Measurements from ENCODE around the gene ACSM6. TPM values are rescaled to one million over a fixed set of nuclear protein-coding genes. Genes with fewer than 3 reads are reported as not detected.

The ACSM6 gene
- total RNA-seq, 2 experiments from 2014 or later = not detected

DNA sequence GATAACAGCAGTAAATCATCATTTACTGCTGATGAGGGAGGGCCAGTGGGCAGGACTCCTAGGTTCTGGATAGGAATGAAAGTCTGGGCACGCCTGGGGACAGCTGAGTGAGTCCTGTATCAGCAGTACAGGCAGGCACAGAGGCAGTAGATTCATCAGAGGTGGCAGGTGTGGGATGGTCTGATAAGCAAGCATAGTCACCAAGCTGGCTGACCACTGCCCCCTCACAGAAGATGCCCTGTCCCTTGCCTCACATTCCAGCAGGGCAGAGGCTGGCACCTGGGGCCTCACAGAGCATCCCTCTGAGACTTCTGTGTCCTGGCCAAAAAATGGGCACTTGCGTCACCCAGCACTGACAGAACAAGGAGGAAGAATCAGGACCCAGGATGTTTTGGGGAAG is 23.2 kb upstream of the ACSM6 start:
- TF ChIP-seq EZH2phosphoT487 (IDR thresholded peaks at IDR 0.05; ENCODE audit: borderline replicate concordance, low read depth, low read length) = no peak
- TF ChIP-seq, protein P1, sequence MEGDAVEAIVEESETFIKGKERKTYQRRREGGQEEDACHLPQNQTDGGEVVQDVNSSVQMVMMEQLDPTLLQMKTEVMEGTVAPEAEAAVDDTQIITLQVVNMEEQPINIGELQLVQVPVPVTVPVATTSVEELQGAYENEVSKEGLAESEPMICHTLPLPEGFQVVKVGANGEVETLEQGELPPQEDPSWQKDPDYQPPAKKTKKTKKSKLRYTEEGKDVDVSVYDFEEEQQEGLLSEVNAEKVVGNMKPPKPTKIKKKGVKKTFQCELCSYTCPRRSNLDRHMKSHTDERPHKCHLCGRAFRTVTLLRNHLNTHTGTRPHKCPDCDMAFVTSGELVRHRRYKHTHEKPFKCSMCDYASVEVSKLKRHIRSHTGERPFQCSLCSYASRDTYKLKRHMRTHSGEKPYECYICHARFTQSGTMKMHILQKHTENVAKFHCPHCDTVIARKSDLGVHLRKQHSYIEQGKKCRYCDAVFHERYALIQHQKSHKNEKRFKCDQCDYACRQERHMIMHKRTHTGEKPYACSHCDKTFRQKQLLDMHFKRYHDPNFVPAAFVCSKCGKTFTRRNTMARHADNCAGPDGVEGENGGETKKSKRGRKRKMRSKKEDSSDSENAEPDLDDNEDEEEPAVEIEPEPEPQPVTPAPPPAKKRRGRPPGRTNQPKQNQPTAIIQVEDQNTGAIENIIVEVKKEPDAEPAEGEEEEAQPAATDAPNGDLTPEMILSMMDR (conservative IDR thresholded peaks at IDR 0.05; ENCODE audit: low read length) = no peak
- no peaks in the 10 kb centered on the region for H3K9me3 ChIP-seq (ENCODE audit: low read length)
- H3K9me2 ChIP-seq (ENCODE audit: insufficient read depth, low read length) = no peaks in the 10 kb centered on the region
- no peak overlapping the region for H3K4me3 ChIP-seq (ENCODE audit: low read depth, low read length, poor library complexity, severe bottlenecking)
- no peaks in the 10 kb centered on the region for H3K4me1 ChIP-seq (ENCODE audit: insufficient read depth, low read length, poor library complexity, severe bottlenecking)
- H2AFZ ChIP-seq (ENCODE audit: low read length) = no peak overlapping the region
- intact Hi-C loops (cut with micrococcal nuclease; ENCODE audit: unreplicated experiment) = no loop called here
- POLR2A ChIA-PET = no interaction called here
- no peaks in the 10 kb centered on the region for H4K20me1 ChIP-seq (ENCODE audit: insufficient read depth, low read length)
- no peak overlapping the region for H3K27ac ChIP-seq (ENCODE audit: low read depth, low read length, poor library complexity, severe bottlenecking)
- CTCF ChIA-PET (ENCODE audit: unreplicated experiment) = no interaction called here
- no peaks in the 10 kb centered on the region for H3K79me2 ChIP-seq (ENCODE audit: insufficient read depth, low read depth, low read length)
- H3K4me2 ChIP-seq (ENCODE audit: low read length) = no peak overlapping the region
- H3K36me3 ChIP-seq (ENCODE audit: insufficient read depth, low read length) = no peaks in the 10 kb centered on the region
- DNase-seq (ENCODE audit: low spot score) = no peak
- BruUV-seq (replicated peaks) = no TSS peak

DNA sequence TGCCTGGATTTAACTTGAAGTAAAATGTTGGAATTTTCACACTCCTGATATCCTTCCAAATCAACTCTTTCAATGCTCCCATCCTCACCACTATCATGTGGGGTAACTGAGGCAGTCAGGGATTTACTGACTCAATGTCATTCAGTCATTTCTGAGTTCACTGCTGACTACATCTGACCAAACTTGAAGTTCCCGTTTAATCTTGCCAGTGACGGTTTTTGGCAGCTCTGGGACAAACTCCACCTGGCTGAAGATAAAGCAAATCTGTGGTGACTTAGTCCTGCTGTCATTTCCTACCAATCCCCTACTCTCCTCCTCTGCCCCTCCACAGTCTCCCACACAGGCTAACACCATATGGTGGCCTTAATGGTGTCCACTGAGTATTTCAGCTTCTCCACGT is 22.7 kb upstream of the ACSM6 start:
- DNase-seq (ENCODE audit: low spot score) = no peak
- no TSS peak for BruUV-seq (replicated peaks)
- H3K4me1 ChIP-seq (ENCODE audit: insufficient read depth, low read length, poor library complexity, severe bottlenecking) = no peaks in the 10 kb centered on the region
- no peaks in the 10 kb centered on the region for H3K9me3 ChIP-seq (ENCODE audit: low read length)
- no peak overlapping the region for H3K4me3 ChIP-seq (ENCODE audit: low read depth, low read length, poor library complexity, severe bottlenecking)
- no peak overlapping the region for H3K4me2 ChIP-seq (ENCODE audit: low read length)
- H4K20me1 ChIP-seq (ENCODE audit: insufficient read depth, low read length) = no peaks in the 10 kb centered on the region
- ChIA-PET CTCF (ENCODE audit: unreplicated experiment) (no interaction called here), POLR2A (no interaction called here)
- no peaks in the 10 kb centered on the region for H3K36me3 ChIP-seq (ENCODE audit: insufficient read depth, low read length)
- intact Hi-C loops (cut with micrococcal nuclease; ENCODE audit: unreplicated experiment) = no loop called here
- H2AFZ ChIP-seq (ENCODE audit: low read length) = no peak overlapping the region
- H3K79me2 ChIP-seq (ENCODE audit: insufficient read depth, low read depth, low read length) = no peaks in the 10 kb centered on the region
- no peak overlapping the region for H3K27ac ChIP-seq (ENCODE audit: low read depth, low read length, poor library complexity, severe bottlenecking)
- no peaks in the 10 kb centered on the region for H3K9me2 ChIP-seq (ENCODE audit: insufficient read depth, low read length)
- TF ChIP-seq, protein P1 (conservative IDR thresholded peaks at IDR 0.05; ENCODE audit: low read length) = no peak
- TF ChIP-seq EZH2phosphoT487 (IDR thresholded peaks at IDR 0.05; ENCODE audit: borderline replicate concordance, low read depth, low read length) = no peak

DNA sequence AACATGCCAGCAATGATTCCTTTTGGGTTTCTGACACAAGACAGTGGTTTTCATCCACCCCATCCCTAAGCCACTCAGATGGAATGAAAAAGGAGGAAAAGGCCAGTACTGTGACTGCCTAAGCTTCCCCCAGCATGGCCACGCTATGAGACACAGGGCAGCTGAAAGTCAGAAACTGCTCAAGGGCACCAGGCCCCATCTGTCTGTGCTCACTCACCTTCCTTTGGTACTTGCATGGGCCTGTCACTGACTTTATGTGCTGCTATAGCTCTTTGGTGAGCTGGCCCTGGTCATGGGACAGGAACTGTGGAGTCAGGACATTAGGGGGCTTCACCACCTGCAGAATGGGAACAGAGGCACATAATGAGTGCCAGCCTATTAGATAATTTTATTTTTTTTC is 21.2 kb upstream of the ACSM6 start:
- H3K4me3 ChIP-seq (ENCODE audit: low read depth, low read length, poor library complexity, severe bottlenecking) = no peak overlapping the region
- CTCF ChIA-PET (ENCODE audit: unreplicated experiment) = no interaction called here
- intact Hi-C loops (cut with micrococcal nuclease; ENCODE audit: unreplicated experiment) = no loop called here

More for the DNA sequence above, 21.2 kb upstream of the ACSM6 start:
- no peak overlapping the region for H2AFZ ChIP-seq (ENCODE audit: low read length)
- no peak for DNase-seq (ENCODE audit: low spot score)
- no peaks in the 10 kb centered on the region for H3K79me2 ChIP-seq (ENCODE audit: insufficient read depth, low read depth, low read length)
- H3K4me2 ChIP-seq (ENCODE audit: low read length) = no peak overlapping the region
- BruUV-seq (replicated peaks) = no TSS peak
- H3K4me1 ChIP-seq (ENCODE audit: insufficient read depth, low read length, poor library complexity, severe bottlenecking) = no peaks in the 10 kb centered on the region
- H3K36me3 ChIP-seq (ENCODE audit: insufficient read depth, low read length) = no peaks in the 10 kb centered on the region
- POLR2A ChIA-PET = no interaction called here
- TF ChIP-seq EZH2phosphoT487 (IDR thresholded peaks at IDR 0.05; ENCODE audit: borderline replicate concordance, low read depth, low read length) = no peak
- TF ChIP-seq, protein P1 (conservative IDR thresholded peaks at IDR 0.05; ENCODE audit: low read length) = no peak
- no peak overlapping the region for H3K27ac ChIP-seq (ENCODE audit: low read depth, low read length, poor library complexity, severe bottlenecking)
- no peaks in the 10 kb centered on the region for H3K9me3 ChIP-seq (ENCODE audit: low read length)
- no peaks in the 10 kb centered on the region for H4K20me1 ChIP-seq (ENCODE audit: insufficient read depth, low read length)
- H3K9me2 ChIP-seq (ENCODE audit: insufficient read depth, low read length) = no peaks in the 10 kb centered on the region

Data from OCI-LY7 (cell line).